GM12878 (cell line): ENCODE measurements around the gene ENAH.

ENCODE experiments used
- BACH1 ChIP-seq: fragments of 450-650 bp; IDR thresholded peaks from 2 replicates; pipeline ENCODE4 v1.6.1; 2017; ENCODE audit warnings: mild to moderate bottlenecking, borderline replicate concordance
- SIX5 ChIP-seq: IDR thresholded peaks from 2 replicates; pipeline ENCODE4 v1.6.1; 2011; ENCODE audit warnings: mild to moderate bottlenecking, low read depth, low read length, moderate library complexity; ENCODE audit not compliant: severe bottlenecking

- TF ChIP-seq BACH1 = no peak
- no peak for TF ChIP-seq SIX5
Measured at GRCh38 chr1:225567789-225568188, 85.1 kb downstream of the ENAH start.
